SK-N-SH (cell line): ENCODE results near the gene SPRED2. TPM values are rescaled to one million over a fixed set of nuclear protein-coding genes. Genes with fewer than 3 reads are reported as not detected.

Source experiments
- CTCF ChIA-PET: fragments of 300-600, 350-600 bp; formaldehyde crosslinking; extraction: SDS; loops from one replicate; lab custom pipeline; 2021; lab: Yijun Ruan, JAX
- POLR2A ChIA-PET: fragments of 350-600 bp; sonication (Branson Sonifier 250); formaldehyde crosslinking; extraction: SDS; loops from one replicate; lab custom pipeline; 2020; ENCODE audit warnings: antibody characterized with exemption, inconsistent platforms; lab: Yijun Ruan, JAX
- DNase-seq: peaks from one replicate; pipeline ENCODE4 v3.0.0; 2012
- H2AFZ ChIP-seq: fragments of 200-600 bp; sonication (generic); 2 replicates; pipeline ENCODE4 v1.8.1; 2016; ENCODE audit warnings: antibody characterized with exemption, mild to moderate bottlenecking, low read depth
- H3F3A ChIP-seq: fragments of 200-600 bp; sonication (generic); replicated peaks from 2 replicates; pipeline ENCODE3; 2016; ENCODE audit warnings: antibody characterized with exemption, mild to moderate bottlenecking; ENCODE audit not compliant: insufficient read depth
- H3K27ac ChIP-seq, 2 experiments: fragments of 200-500 bp in 1 of 2; fragments of 200-600 bp in 1 of 2; sonication (Bioruptor generic) in 1 of 2; sonication (generic), shearing (Covaris generic) in 1 of 2; 2 replicates each; pipeline versions ENCODE4 v1.5.1 to v1.6.1; 2014 to 2016; ENCODE audit warnings: low read depth in 2 of 2, inconsistent platforms in 1 of 2, low read length in 1 of 2, mild to moderate bottlenecking in 1 of 2, mixed read lengths in 1 of 2
- H3K27me3 ChIP-seq: fragments of 200-600 bp; sonication (generic), shearing (Covaris generic); 2 replicates; pipeline ENCODE4 v1.6.1; 2016; ENCODE audit warnings: mixed run types; ENCODE audit not compliant: insufficient read depth
- H3K36me3 ChIP-seq, 2 experiments: fragments of 200-500 bp in 1 of 2; fragments of 200-600 bp in 1 of 2; sonication (Bioruptor generic) in 1 of 2; sonication (generic) in 1 of 2; replicated peaks in 1 of 2; 2 replicates each; pipeline versions ENCODE3 to v1.5.1; 2014 to 2016; ENCODE audit warnings: low read length in 1 of 2, mild to moderate bottlenecking in 1 of 2; ENCODE audit not compliant: insufficient read depth in 2 of 2, control insufficient read depth in 1 of 2
- H3K4me1 ChIP-seq, 2 experiments: fragments of 200-500 bp in 1 of 2; fragments of 200-600 bp in 1 of 2; sonication (Bioruptor generic) in 1 of 2; sonication (generic), shearing (Covaris generic) in 1 of 2; 2 replicates each; pipeline versions ENCODE4 v1.5.1 to v1.6.1; 2014 to 2016; ENCODE audit warnings: low read depth in 1 of 2, low read length in 1 of 2, mixed run types in 1 of 2; ENCODE audit not compliant: insufficient read depth in 2 of 2, control insufficient read depth in 1 of 2
- H3K4me2 ChIP-seq: fragments of 200-600 bp; sonication (generic), shearing (Covaris generic); 2 replicates; pipeline ENCODE4 v1.6.1; 2017; ENCODE audit warnings: mixed run types
- H3K4me3 ChIP-seq, 2 experiments: fragments of 200-500 bp in 1 of 2; fragments of 200-600 bp in 1 of 2; sonication (Bioruptor generic) in 1 of 2; sonication (generic), shearing (Covaris generic) in 1 of 2; 2 replicates each; pipeline versions ENCODE4 v1.5.1 to v1.8.1; 2014 to 2016; ENCODE audit warnings: low read depth in 2 of 2, inconsistent platforms in 1 of 2, low read length in 1 of 2, mild to moderate bottlenecking in 1 of 2, mixed read lengths in 1 of 2, moderate library complexity in 1 of 2
- H3K79me2 ChIP-seq: fragments of 200-600 bp; sonication (generic); 2 replicates; pipeline ENCODE4 v1.8.1; 2017; ENCODE audit warnings: mild to moderate bottlenecking; ENCODE audit not compliant: insufficient read depth
- H3K9ac ChIP-seq: fragments of 200-600 bp; sonication (generic); 2 replicates; pipeline ENCODE4 v1.6.1; 2017; ENCODE audit warnings: mixed run types
- H3K9me2 ChIP-seq: fragments of 200-600 bp; sonication (generic); 2 replicates; pipeline ENCODE4 v1.6.1; 2017; ENCODE audit warnings: mixed run types
- H3K9me3 ChIP-seq: fragments of 200-600 bp; sonication (generic); 2 replicates; pipeline ENCODE4 v1.6.1; 2017; ENCODE audit warnings: mixed run types, mild to moderate bottlenecking, moderate library complexity
- H4K20me1 ChIP-seq: fragments of 200-600 bp; sonication (generic); 2 replicates; pipeline ENCODE4 v1.6.1; 2017; ENCODE audit warnings: mild to moderate bottlenecking, mixed run types; ENCODE audit not compliant: insufficient read depth
- ELF1 ChIP-seq: IDR thresholded peaks from 2 replicates; pipeline ENCODE4 v1.4.0; 2012
- EP300 ChIP-seq, 2 experiments: IDR thresholded peaks; 2 replicates each; pipeline versions ENCODE4 v1.4.0 to v1.6.1; 2012; ENCODE audit warnings: borderline replicate concordance in 1 of 2, low read depth in 1 of 2, low read length in 1 of 2
- EZH2phosphoT487 ChIP-seq: fragments of 200-600 bp; sonication (generic); IDR thresholded peaks from 2 replicates; pipeline ENCODE4 v1.6.1; 2017; ENCODE audit warnings: low read depth, mixed run types, mild to moderate bottlenecking, antibody characterized with exemption, moderate library complexity, borderline replicate concordance
- FOXM1 ChIP-seq: IDR thresholded peaks from 2 replicates; pipeline ENCODE4 v1.4.0; 2012; ENCODE audit warnings: low read depth, mild to moderate bottlenecking
- GABPA ChIP-seq: IDR thresholded peaks from 2 replicates; pipeline ENCODE4 v1.4.0; 2012; ENCODE audit warnings: low read depth, mild to moderate bottlenecking
- IRF3 ChIP-seq: fragments of 150-350 bp; IDR thresholded peaks from 2 replicates; pipeline ENCODE4 v1.6.1; 2016; ENCODE audit warnings: mild to moderate bottlenecking, low read depth, low read length
- JUND ChIP-seq: IDR thresholded peaks from 2 replicates; pipeline ENCODE4 v1.4.0; 2012
- MAX ChIP-seq: IDR thresholded peaks from 2 replicates; pipeline ENCODE4 v1.4.0; 2012; ENCODE audit warnings: low read depth
- MEF2A ChIP-seq: IDR thresholded peaks from 2 replicates; pipeline ENCODE4 v1.4.0; 2012; ENCODE audit warnings: low read depth, borderline replicate concordance
- MXI1 ChIP-seq: IDR thresholded peaks from 2 replicates; pipeline ENCODE4 v1.6.1; 2012; ENCODE audit warnings: mild to moderate bottlenecking, low read depth, low read length, improper control_type of control experiment
- NFIC ChIP-seq: IDR thresholded peaks from 2 replicates; pipeline ENCODE4 v1.4.0; 2012; ENCODE audit warnings: borderline replicate concordance
- PBX3 ChIP-seq: IDR thresholded peaks from 2 replicates; pipeline ENCODE4; 2012
- RCOR1 ChIP-seq: fragments of 150-350 bp; IDR thresholded peaks from 2 replicates; pipeline ENCODE4 v1.6.1; 2017; ENCODE audit warnings: antibody characterized with exemption, low read length
- RFX5 ChIP-seq: IDR thresholded peaks from 2 replicates; pipeline ENCODE4 v1.6.1; 2012; ENCODE audit warnings: mild to moderate bottlenecking, improper control_type of control experiment, low read length
- RXRA ChIP-seq: IDR thresholded peaks from 2 replicates; pipeline ENCODE4 v1.4.0; 2012; ENCODE audit warnings: low read depth, mild to moderate bottlenecking, borderline replicate concordance
- SMC3 ChIP-seq: IDR thresholded peaks from 2 replicates; pipeline ENCODE4 v1.6.1; 2012; ENCODE audit warnings: low read depth, low read length, improper control_type of control experiment
- TCF12 ChIP-seq: IDR thresholded peaks from 2 replicates; pipeline ENCODE4 v1.4.0; 2012
- TEAD4 ChIP-seq: IDR thresholded peaks from 2 replicates; pipeline ENCODE4 v1.4.0; 2012; ENCODE audit warnings: mild to moderate bottlenecking, borderline replicate concordance; ENCODE audit not compliant: insufficient read depth
- WGBS: methylation state at CpG from one replicate; pipeline ENCODE4 v1.1.6; 2017; ENCODE audit warnings: low lambda C conversion rate; 5-methylcytosine and 5-hydroxymethylcytosine counted together
- polyA plus RNA-seq, 3 experiments: library from polyadenylated mRNA; depleted of rRNA; stranded (reverse); fragments of >200 nt; gene quantifications; 2 replicates each; pipeline ENCODE4 v1.2.3, GENCODE V29; 2012

The SPRED2 gene
- polyA plus RNA-seq, 1 of the 3 experiments (the other 2 are of a cell fraction) = 21.9 TPM

DNA sequence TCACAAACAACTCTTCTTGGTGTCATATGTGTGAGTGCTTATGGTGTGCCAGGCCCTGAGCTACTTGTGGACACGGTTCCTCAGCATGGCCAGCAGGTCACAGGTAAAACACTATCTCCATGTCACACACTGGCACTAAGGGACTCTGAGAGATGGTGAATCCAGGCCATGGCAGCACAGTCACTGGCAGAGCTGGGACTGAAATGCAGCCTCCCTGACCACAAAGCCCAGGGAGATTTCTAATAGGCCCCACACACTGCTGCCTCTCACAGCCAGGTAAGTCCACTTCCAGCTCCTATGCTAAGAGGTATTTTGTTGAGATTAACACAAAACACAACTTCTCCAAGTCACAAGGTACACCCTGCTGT, 112.7 kb downstream of the SPRED2 start:
- no peak overlapping the region for H2AFZ ChIP-seq
- 90% methylated on average over 1 of the region's 1 CpG for WGBS
- peak overlapping the region; percentile 52 for H3K4me2 ChIP-seq
- peaks cover 0 to 13% of the 10 kb centered on the region in 2 experiments; a peak in 2 of 4 replicates for H3K4me1 ChIP-seq
- no peaks in the 10 kb centered on the region for H3K27me3 ChIP-seq
- ChIA-PET CTCF (interaction anchor here (1.4 to 1.7 kb wide), 2 partner anchors 8 to 19 kb away, joined by 5 read pairs; no protein-coding TSS in a partner anchor), POLR2A (no interaction called here)
- H3K79me2 ChIP-seq = peaks cover 45% of the 10 kb centered on the region
- no peak overlapping the region for H3K4me3 ChIP-seq
- TF ChIP-seq RXRA (no peak), JUND (no peak), PBX3 (no peak), SMC3 (no peak), FOXM1 (no peak), MEF2A (no peak), EP300 (IDR thresholded peaks at IDR 0.05; ENCODE audit: borderline replicate concordance in 1 of 2, low read depth in 1 of 2, low read length in 1 of 2) (no peak), NFIC (no peak), IRF3 (no peak)
- TF ChIP-seq, all 33 proteins: peak for 0
- H3K9me2 ChIP-seq = no peaks in the 10 kb centered on the region
- H3K9ac ChIP-seq = no peak overlapping the region; the same call in 1 of the 2 replicates
- H3K9me3 ChIP-seq = no peaks in the 10 kb centered on the region
- peaks cover 14 to 16% of the 10 kb centered on the region in 2 experiments for H3K36me3 ChIP-seq
- H3F3A ChIP-seq = peaks cover 29% of the 10 kb centered on the region
- H3K27ac ChIP-seq = peak overlapping the region in 1 of 2 experiments; percentile 87; a peak in 2 of 4 replicates
- DNase-seq = no peak
- H4K20me1 ChIP-seq = peaks cover 9% of the 10 kb centered on the region; the same call in 1 of the 2 replicates

DNA sequence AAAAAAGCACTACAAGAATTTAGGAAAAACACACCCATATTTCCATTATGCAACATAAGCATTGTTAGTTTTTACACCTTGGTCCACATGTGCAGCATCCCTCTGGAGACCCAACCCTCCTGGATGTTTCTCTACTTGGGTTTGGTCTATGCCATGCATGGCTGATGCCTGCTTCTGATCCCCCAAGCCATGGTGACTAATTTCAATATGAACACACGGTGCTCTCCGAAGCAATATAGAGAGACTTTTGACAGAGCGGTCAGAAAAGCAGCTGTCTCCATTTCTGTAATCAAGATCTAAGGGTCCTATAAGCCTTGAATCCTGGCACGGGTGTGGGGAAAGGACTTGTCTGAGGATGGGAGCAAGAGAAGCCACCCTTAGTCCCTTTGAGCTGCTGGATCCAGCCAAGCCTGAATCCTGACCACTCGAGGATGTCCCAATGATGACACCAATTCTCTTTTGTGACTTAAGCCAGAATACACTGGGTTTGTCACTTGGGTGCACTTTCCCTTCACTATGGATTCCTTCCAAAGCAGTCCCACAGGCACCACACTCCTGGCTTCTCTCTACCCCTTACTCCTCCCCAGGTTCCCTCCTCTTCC, 113.2 kb downstream of the SPRED2 start:
- Histone ChIP-seq H3K36me3 (peaks cover 18 to 19% of the 10 kb centered on the region in 2 experiments), H3K4me3 (no peak overlapping the region), H3K27me3 (no peaks in the 10 kb centered on the region), H3K4me2 (0 out of 2 replicates have a peak overlapping the region, but pooled peaks have one; percentile 52), H3K27ac (peak overlapping the region in 1 of 2 experiments; percentile 87; a peak in 2 of 4 replicates), H2AFZ (no peak overlapping the region), H4K20me1 (peaks cover 9% of the 10 kb centered on the region; the same call in 1 of the 2 replicates), H3K9me3 (no peaks in the 10 kb centered on the region), H3K4me1 (peaks cover 0 to 13% of the 10 kb centered on the region in 2 experiments; a peak in 2 of 4 replicates), H3K9ac (no peak overlapping the region; the same call in 1 of the 2 replicates), H3K9me2 (no peaks in the 10 kb centered on the region), H3K79me2 (peaks cover 43% of the 10 kb centered on the region), H3F3A (peaks cover 29% of the 10 kb centered on the region)
- DNase-seq = no peak
- ChIA-PET POLR2A (no interaction called here), CTCF (interaction anchor here (0.7 to 1.7 kb wide), 3 partner anchors 9 to 18 kb away, joined by 3 to 5 read pairs (median 3); no protein-coding TSS in a partner anchor)
- TF ChIP-seq ELF1 (no peak), PBX3 (no peak), JUND (no peak), RCOR1 (no peak), MEF2A (no peak), TEAD4 (no peak), IRF3 (no peak), TCF12 (no peak), EZH2phosphoT487 (no peak), MXI1 (no peak), GABPA (no peak), MAX (no peak), RFX5 (no peak)
- 89% methylated on average over 5 of the region's 5 CpGs for WGBS
